HFFc6 (cell line): ENCODE data around the gene WWC1. TPM values are rescaled to one million over a fixed set of nuclear protein-coding genes. Genes with fewer than 3 reads are reported as not detected.
A peak's percentile ranks its signal among the peaks of the same experiment; 100 is the strongest.

Experiments
- DNase-seq: peaks from one replicate; pipeline ENCODE4 v3.0.0-alpha.2; 2018
- H3K27ac Mint-ChIP-seq: 2 replicates; pipeline ENCODE4 v1.8.0; 2020; ENCODE audit warnings: mild to moderate bottlenecking, mixed read lengths
- H3K27me3 Mint-ChIP-seq: 2 replicates; pipeline ENCODE4 v1.8.0; 2021; ENCODE audit warnings: mild to moderate bottlenecking, moderate library complexity, mixed read lengths; ENCODE audit not compliant: insufficient read depth
- H3K36me3 Mint-ChIP-seq: 2 replicates; pipeline ENCODE4 v1.8.0; 2021; ENCODE audit warnings: low read depth, mixed read lengths
- H3K4me1 Mint-ChIP-seq: 2 replicates; pipeline ENCODE4 v1.8.0; 2020; ENCODE audit warnings: low read depth, mixed read lengths
- H3K4me3 Mint-ChIP-seq: 2 replicates; pipeline ENCODE4 v1.8.0; 2020; ENCODE audit warnings: mild to moderate bottlenecking, moderate library complexity, mixed read lengths
- H3K9me3 Mint-ChIP-seq: 2 replicates; pipeline ENCODE4 v1.8.0; 2020; ENCODE audit warnings: mild to moderate bottlenecking, mixed read lengths
- total RNA-seq, 6 experiments: library from RNA; stranded (reverse); fragmentation: NEBNext Ultra II Directional; extraction: Animal tissue kit (Norgen Biotek cat#: 25700); gene quantifications; 2 replicates in 1 of 6; 3 replicates in 5 of 6; pipeline ENCODE4 v1.2.3, GENCODE V29; 2021
- TF ChIP-seq, protein P1 (sequence below): fragments of 200-600 bp; sonication (generic); IDR thresholded peaks from 2 replicates; pipeline ENCODE4 v1.5.0; 2021; ENCODE audit warnings: antibody characterized with exemption, mild to moderate bottlenecking

The WWC1 gene
- total RNA-seq, 6 experiments from 2014 or later = 3.3 to 8.4 (median 7.2) TPM

DNA sequence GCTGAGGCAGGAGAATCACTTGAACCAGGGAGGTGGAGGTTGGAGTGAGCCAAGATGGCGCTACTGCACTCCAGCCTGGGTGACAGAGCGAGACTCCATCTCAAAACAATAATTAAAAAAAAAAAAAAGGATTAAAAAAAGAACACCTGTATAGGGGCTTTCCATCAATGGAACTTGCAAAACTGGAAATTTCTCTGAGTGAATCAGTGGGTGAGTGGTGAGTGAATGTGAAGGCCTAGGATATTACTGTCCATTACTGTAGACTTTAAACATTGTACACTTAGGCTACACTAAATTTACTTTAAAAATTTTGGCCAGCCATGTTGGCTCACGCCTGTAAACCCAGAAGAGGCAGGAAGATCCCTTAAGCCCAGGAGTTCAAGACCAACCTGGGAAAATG lies 189.2 kb downstream of the WWC1 start:
- Mint-ChIP-seq H3K27ac (no peak overlapping the region), H3K9me3 (no peaks in the 10 kb centered on the region)

DNA sequence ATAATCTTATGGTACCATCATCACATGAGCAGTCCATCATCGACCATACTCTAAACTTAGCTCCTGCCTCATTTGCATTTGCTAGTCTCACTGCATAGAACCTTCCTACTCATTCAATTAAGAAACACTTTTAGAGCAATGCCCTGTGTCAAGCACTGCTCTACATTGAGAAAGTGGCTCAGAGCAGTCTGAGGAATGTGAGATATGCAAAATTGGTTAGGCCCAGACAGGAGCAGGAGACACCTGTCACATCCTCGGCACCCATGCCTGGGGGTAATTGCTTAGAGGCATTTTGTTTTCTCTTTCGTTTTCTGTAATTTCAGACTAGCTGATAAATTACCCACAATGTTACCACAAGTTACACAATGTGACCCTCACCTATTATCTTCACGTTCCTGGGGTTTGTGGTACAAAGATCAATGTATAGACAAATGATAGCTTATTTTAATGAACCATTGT lies 189.9 kb downstream of the WWC1 start:
- Mint-ChIP-seq H3K4me1 (peaks cover 29% of the 10 kb centered on the region), H3K4me3 (no peak overlapping the region), H3K27ac (no peak overlapping the region), H3K27me3 (no peaks in the 10 kb centered on the region), H3K9me3 (no peaks in the 10 kb centered on the region), H3K36me3 (no peaks in the 10 kb centered on the region)
- DNase-seq = no peak
- TF ChIP-seq, protein P1, sequence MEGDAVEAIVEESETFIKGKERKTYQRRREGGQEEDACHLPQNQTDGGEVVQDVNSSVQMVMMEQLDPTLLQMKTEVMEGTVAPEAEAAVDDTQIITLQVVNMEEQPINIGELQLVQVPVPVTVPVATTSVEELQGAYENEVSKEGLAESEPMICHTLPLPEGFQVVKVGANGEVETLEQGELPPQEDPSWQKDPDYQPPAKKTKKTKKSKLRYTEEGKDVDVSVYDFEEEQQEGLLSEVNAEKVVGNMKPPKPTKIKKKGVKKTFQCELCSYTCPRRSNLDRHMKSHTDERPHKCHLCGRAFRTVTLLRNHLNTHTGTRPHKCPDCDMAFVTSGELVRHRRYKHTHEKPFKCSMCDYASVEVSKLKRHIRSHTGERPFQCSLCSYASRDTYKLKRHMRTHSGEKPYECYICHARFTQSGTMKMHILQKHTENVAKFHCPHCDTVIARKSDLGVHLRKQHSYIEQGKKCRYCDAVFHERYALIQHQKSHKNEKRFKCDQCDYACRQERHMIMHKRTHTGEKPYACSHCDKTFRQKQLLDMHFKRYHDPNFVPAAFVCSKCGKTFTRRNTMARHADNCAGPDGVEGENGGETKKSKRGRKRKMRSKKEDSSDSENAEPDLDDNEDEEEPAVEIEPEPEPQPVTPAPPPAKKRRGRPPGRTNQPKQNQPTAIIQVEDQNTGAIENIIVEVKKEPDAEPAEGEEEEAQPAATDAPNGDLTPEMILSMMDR = no peak

More for the DNA sequence above, 189.2 kb downstream of the WWC1 start:
- Mint-ChIP-seq H3K36me3 (no peaks in the 10 kb centered on the region), H3K4me3 (no peak overlapping the region), H3K4me1 (peaks cover 23% of the 10 kb centered on the region), H3K27me3 (peaks cover 2% of the 10 kb centered on the region; the same call in 1 of the 2 replicates)
- TF ChIP-seq, protein P1 = no peak
- DNase-seq = no peak

DNA sequence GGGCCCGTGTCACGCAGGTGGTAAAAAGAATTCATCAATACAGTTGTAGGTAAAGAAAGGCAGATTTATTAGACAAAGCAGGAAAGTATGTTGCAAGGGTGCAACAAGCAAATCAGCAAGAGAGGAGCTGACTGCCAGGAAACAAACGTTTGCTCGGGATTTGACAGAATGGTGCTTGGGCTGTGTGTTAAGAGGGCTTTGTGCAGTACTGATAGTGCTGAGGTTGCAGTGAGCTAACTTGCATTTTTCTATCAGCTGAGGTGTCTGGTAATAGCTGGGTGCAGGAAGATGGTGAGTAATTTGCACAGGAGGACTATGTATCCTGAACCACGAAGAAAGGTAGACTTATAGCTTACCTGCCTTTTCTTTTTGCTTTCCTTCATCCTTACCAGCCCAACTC lies 190.9 kb downstream of the WWC1 start:
- Mint-ChIP-seq H3K36me3 (peaks cover 6% of the 10 kb centered on the region; the same call in 1 of the 2 replicates), H3K4me3 (no peak overlapping the region), H3K9me3 (no peaks in the 10 kb centered on the region), H3K27ac (no peak overlapping the region), H3K27me3 (no peaks in the 10 kb centered on the region), H3K4me1 (peaks cover 28% of the 10 kb centered on the region)
- TF ChIP-seq, protein P1 = no peak
- no peak for DNase-seq

DNA sequence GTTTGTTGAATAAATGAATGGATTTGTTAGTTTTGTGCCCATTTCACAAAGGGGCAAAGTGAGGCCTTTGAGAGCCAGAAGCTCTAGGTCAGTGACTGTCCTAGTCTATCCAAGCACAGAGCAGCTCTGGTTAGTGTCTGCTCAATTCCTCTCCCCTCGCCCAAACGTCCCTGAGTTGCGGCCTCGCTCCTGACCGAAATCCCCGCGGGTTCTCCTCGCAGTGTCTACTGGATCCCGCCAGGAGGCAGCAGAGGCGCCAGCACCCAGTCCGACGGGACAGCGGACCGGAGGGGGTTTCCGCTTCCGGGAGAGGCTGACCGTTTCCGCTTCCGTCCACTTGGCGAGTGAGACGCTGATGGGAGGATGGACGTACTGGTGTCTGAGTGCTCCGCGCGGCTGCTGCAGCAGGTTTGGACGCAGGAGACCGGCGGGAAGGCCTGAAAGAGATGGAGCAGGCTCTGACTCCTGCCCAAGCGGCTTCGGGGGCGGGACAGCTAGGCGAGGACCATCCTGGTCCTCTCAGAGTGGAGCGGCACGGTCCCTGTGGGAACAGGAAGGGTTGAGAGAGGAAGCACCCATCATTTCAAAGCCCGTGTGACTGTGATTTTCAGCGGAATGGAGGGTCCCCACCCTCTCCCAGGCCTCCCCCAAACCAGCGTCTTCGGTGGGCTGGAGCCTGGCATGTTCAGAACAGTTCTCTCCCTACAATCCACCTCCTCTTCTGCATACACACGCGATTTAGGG lies 194.9 kb downstream of the WWC1 start, which contains the start of gene RARS1:
Gene RARS1, plus strand, starts transcription at position 336 of the 744 bp plus-strand sequence. Its CDS starts 28 bp downstream, at position 364.
- TF ChIP-seq, protein P1 = peak; percentile 90

DNA sequence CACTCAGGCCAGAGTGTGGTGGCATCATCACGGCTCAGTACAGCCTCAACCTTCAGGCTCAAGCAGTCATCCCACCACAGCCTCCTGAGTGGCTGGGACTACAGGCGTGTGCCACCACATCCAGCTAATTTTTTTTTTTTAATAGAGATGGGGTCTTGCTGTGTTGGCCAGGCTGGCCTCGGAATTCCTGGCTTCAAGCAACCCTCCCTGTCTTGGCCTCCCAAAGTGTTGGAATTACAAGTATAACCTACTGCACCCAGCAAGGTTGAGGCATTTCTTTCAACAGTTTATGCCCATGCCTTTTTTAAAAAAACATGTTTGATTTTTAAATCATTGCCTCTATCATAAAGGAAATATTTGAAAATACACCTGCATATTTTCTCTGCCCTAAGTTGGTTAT lies 197.6 kb downstream of the WWC1 start:
- Mint-ChIP-seq H3K4me3 (no peak overlapping the region), H3K27me3 (no peaks in the 10 kb centered on the region), H3K4me1 (peaks cover 35% of the 10 kb centered on the region), H3K27ac (no peak overlapping the region), H3K36me3 (peaks cover 34% of the 10 kb centered on the region), H3K9me3 (no peaks in the 10 kb centered on the region)
- TF ChIP-seq, protein P1 = no peak
- DNase-seq = no peak

More for the DNA sequence above, 194.9 kb downstream of the WWC1 start, which contains the start of gene RARS1:
- H3K36me3 Mint-ChIP-seq = peaks cover 16% of the 10 kb centered on the region
- DNase-seq = peak; percentile 93
- H3K4me3 Mint-ChIP-seq = peak within 1 kb of the TSS; percentile 100
- no peaks in the 10 kb centered on the region for H3K9me3 Mint-ChIP-seq
- H3K4me1 Mint-ChIP-seq = peaks cover 35% of the 10 kb centered on the region
- H3K27me3 Mint-ChIP-seq = no peaks in the 10 kb centered on the region
- H3K27ac Mint-ChIP-seq = peak within 1 kb of the TSS; percentile 92
